Testis (tissue), 3 donors: ENCODE data around the gene ERC1. TPM values are rescaled to one million over a fixed set of nuclear protein-coding genes. Genes with fewer than 3 reads are reported as not detected.
A peak's percentile ranks its signal among the peaks of the same experiment; 100 is the strongest.

Source experiments
- DNase-seq: peaks from one replicate; pipeline ENCODE4 v3.0.0-alpha.2; 2019
- H3K27ac ChIP-seq, 2 donors: fragments of 200-600 bp; sonication (generic); one replicate each; pipeline ENCODE4 v1.5.1; 2019
- H3K27me3 ChIP-seq: fragments of 200-600 bp; sonication (generic); one replicate; pipeline ENCODE4 v1.5.1; 2019
- H3K36me3 ChIP-seq: fragments of 200-600 bp; sonication (generic); one replicate; pipeline ENCODE4 v1.5.1; 2017; ENCODE audit warnings: low read depth; ENCODE audit errors: missing control alignments
- H3K4me1 ChIP-seq: fragments of 200-600 bp; sonication (generic); one replicate; pipeline ENCODE4 v1.5.1; 2019
- H3K4me3 ChIP-seq, 2 donors: fragments of 200-600 bp; sonication (generic); one replicate each; pipeline ENCODE4 v1.5.1; 2017 to 2019
- H3K9me3 ChIP-seq: fragments of 200-600 bp; sonication (generic); one replicate; pipeline ENCODE4 v1.5.1; 2017
- CTCF ChIP-seq, 3 experiments: fragments of 450-650 bp in 2 of 3; fragments of 200-600 bp in 1 of 3; sonication (generic) in 1 of 3; IDR thresholded peaks; one replicate each; pipeline ENCODE4 v1.5.1; 2016 to 2019; ENCODE audit warnings: antibody characterized with exemption in 3 of 3, mild to moderate bottlenecking in 2 of 3, moderate library complexity in 1 of 3
- POLR2A ChIP-seq: fragments of 450-650 bp; IDR thresholded peaks from one replicate; pipeline ENCODE4 v1.6.1; 2017; ENCODE audit warnings: antibody characterized with exemption, mild to moderate bottlenecking, moderate library complexity
- WGBS, 2 donors: methylation state at CpG; one replicate each; pipeline ENCODE4 v1.1.5; 2018; 5-methylcytosine and 5-hydroxymethylcytosine counted together
- intact Hi-C: fragments of 100-400 bp; cut with DNase I; formaldehyde crosslinking; loops from one replicate; pipeline ENCODE4 v1.15.1; 2023; ENCODE audit warnings: low total_unique reads
- polyA plus RNA-seq: library from polyadenylated mRNA; stranded (reverse); fragments of 350-450 nt; fragmentation: Illumina TruSeq; extraction: RNeasy Lipid Tissue Mini Kit (QIAGEN cat#74804); gene quantifications from one replicate; pipeline ENCODE4 v1.2.3, GENCODE V29; 2014; ENCODE audit warnings: low read depth, low replicate concordance; ENCODE audit not compliant: insufficient read depth
- total RNA-seq, 2 donors: library from RNA; depleted of rRNA; stranded (reverse); fragments of >200 nt; gene quantifications; one replicate each; pipeline ENCODE4 v1.2.3, GENCODE V29; 2016

ERC1 gene
- total and polyA plus RNA-seq, 3 donors from 2014 or later = 25.8 to 109 (median 106) TPM

GRCh38 chr12:1273051-1273450, 282.0 kb downstream of the ERC1 start:
- Histone ChIP-seq H3K4me1 (no peaks in the 10 kb centered on the region), H3K27me3 (no peaks in the 10 kb centered on the region), H3K4me3 (no peak overlapping the region), H3K9me3 (no peaks in the 10 kb centered on the region), H3K36me3 (no peaks in the 10 kb centered on the region), H3K27ac (no peak overlapping the region)
- no peak for DNase-seq
- intact Hi-C loops = no loop called here
- no peak for TF ChIP-seq CTCF (IDR thresholded peaks at IDR 0.05)
- no peak for TF ChIP-seq POLR2A
- 85 to 91% methylated on average over 5 of the region's 5 CpGs for WGBS, 2 donors

GRCh38 chr12:1277905-1278304, 286.9 kb downstream of the ERC1 start:
- H3K36me3 ChIP-seq = no peaks in the 10 kb centered on the region
- no peak for DNase-seq
- 88 to 96% methylated on average over 4 of the region's 4 CpGs for whole genome bisulfite sequencing, 2 donors
- H3K27ac ChIP-seq = no peak overlapping the region
- no peaks in the 10 kb centered on the region for H3K9me3 ChIP-seq
- H3K27me3 ChIP-seq = no peaks in the 10 kb centered on the region
- H3K4me1 ChIP-seq = peaks cover 4% of the 10 kb centered on the region
- intact Hi-C loops = no loop called here
- H3K4me3 ChIP-seq = no peak overlapping the region
- TF ChIP-seq CTCF (IDR thresholded peaks at IDR 0.05) = no peak
- no peak for TF ChIP-seq POLR2A

GRCh38 chr12:1279050-1279449, 288.0 kb downstream of the ERC1 start:
- intact Hi-C loops = no loop called here
- TF ChIP-seq CTCF (IDR thresholded peaks at IDR 0.05) (no peak), POLR2A (no peak)
- Histone ChIP-seq H3K36me3 (no peaks in the 10 kb centered on the region), H3K4me3 (no peak overlapping the region), H3K27me3 (no peaks in the 10 kb centered on the region), H3K27ac (no peak overlapping the region), H3K4me1 (peaks cover 10% of the 10 kb centered on the region), H3K9me3 (no peaks in the 10 kb centered on the region)
- WGBS, 2 donors = 72 to 74% methylated on average over 3 of the region's 3 CpGs
- no peak for DNase-seq

GRCh38 chr12:1280059-1280458, 289.0 kb downstream of the ERC1 start:
- H3K9me3 ChIP-seq = no peaks in the 10 kb centered on the region
- intact Hi-C loops = no loop called here
- H3K27me3 ChIP-seq = no peaks in the 10 kb centered on the region
- no peak for DNase-seq
- no peak for TF ChIP-seq CTCF (IDR thresholded peaks at IDR 0.05)
- no peak for TF ChIP-seq POLR2A
- 90 to 96% methylated on average over 5 of the region's 5 CpGs for WGBS, 2 donors
- no peak overlapping the region for H3K27ac ChIP-seq
- no peak overlapping the region for H3K4me3 ChIP-seq
- no peaks in the 10 kb centered on the region for H3K36me3 ChIP-seq
- H3K4me1 ChIP-seq = peaks cover 10% of the 10 kb centered on the region

GRCh38 chr12:1281683-1282366, 290.8 kb downstream of the ERC1 start:
- TF ChIP-seq POLR2A (no peak), CTCF (IDR thresholded peaks at IDR 0.05) (no peak)
- intact Hi-C loops = no loop called here
- no peak overlapping the region for H3K4me3 ChIP-seq
- no peaks in the 10 kb centered on the region for H3K9me3 ChIP-seq
- 55 to 71% methylated on average over 7 of the region's 7 CpGs for WGBS, 2 donors
- H3K4me1 ChIP-seq = peaks cover 10% of the 10 kb centered on the region
- H3K27ac ChIP-seq = peak overlapping the region; percentile 34 to 62
- H3K36me3 ChIP-seq = no peaks in the 10 kb centered on the region
- DNase-seq = peak; percentile 66
- H3K27me3 ChIP-seq = no peaks in the 10 kb centered on the region
